ENCODE data around the gene MAP9.

Gene MAP9

DNA sequence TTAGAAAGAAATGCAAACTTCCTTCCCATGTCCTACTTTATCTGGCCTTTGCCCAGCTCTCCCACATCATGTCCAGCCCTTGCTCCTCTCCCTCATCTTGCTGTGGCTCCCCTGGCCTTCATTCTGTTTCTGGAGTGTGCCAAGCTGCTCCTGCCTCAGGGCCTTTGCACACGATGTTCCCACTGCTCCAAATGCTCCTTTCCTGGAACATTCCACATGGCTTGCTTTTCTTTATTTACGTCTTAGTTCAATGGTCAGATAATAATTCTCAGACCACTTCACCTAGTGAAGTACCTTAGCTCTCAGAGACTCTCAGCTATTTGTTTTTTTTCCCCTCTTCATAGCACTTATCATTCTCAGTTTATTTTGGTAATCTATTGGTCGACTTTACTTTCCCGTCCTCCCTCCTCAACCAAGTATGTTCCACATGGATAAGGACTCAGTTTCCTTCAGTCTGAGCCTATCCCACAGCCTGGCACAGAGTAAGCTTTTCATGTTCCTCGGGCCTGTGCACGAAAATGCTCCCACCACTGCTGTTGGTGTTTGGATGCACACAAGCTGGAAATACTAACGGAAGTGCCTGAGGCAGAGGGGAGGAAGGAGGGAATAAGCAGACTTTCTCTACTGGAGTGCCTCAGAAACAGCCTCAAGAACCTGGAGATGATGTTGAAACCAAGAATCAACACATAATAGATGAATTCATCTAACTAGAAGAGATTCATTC, 23.4 kb upstream of the MAP9 start:
- TF ChIP-seq TCF12 (IDR thresholded peaks at IDR 0.05; ENCODE audit: low read depth) (no peak), YY1 (IDR thresholded peaks at IDR 0.05; ENCODE audit: low read depth) (no peak), TAF1 (IDR thresholded peaks at IDR 0.05; ENCODE audit: low read depth) (no peak), NFIC (IDR thresholded peaks at IDR 0.05) (no peak), TEAD4 (IDR thresholded peaks at IDR 0.05) (no peak), EP300 (IDR thresholded peaks at IDR 0.05; ENCODE audit: borderline replicate concordance) (no peak), RAD21 (IDR thresholded peaks at IDR 0.05; ENCODE audit: low read depth) (no peak), FOXM1 (IDR thresholded peaks at IDR 0.05; ENCODE audit: borderline replicate concordance, low read depth) (no peak), ZBTB7A (IDR thresholded peaks at IDR 0.05; ENCODE audit: low read depth) (no peak), EGR1 (IDR thresholded peaks at IDR 0.05) (no peak), CREB1 (IDR thresholded peaks at IDR 0.05; ENCODE audit: low read depth) (no peak), CEBPB (IDR thresholded peaks at IDR 0.05) (no peak)
- TF ChIP-seq, protein P1, sequence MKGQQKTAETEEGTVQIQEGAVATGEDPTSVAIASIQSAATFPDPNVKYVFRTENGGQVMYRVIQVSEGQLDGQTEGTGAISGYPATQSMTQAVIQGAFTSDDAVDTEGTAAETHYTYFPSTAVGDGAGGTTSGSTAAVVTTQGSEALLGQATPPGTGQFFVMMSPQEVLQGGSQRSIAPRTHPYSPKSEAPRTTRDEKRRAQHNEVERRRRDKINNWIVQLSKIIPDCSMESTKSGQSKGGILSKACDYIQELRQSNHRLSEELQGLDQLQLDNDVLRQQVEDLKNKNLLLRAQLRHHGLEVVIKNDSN (IDR thresholded peaks at IDR 0.05) = no peak
- TF ChIP-seq, protein P2, sequence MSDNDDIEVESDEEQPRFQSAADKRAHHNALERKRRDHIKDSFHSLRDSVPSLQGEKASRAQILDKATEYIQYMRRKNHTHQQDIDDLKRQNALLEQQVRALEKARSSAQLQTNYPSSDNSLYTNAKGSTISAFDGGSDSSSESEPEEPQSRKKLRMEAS (IDR thresholded peaks at IDR 0.05) = no peak
- TF ChIP-seq, protein P3, sequence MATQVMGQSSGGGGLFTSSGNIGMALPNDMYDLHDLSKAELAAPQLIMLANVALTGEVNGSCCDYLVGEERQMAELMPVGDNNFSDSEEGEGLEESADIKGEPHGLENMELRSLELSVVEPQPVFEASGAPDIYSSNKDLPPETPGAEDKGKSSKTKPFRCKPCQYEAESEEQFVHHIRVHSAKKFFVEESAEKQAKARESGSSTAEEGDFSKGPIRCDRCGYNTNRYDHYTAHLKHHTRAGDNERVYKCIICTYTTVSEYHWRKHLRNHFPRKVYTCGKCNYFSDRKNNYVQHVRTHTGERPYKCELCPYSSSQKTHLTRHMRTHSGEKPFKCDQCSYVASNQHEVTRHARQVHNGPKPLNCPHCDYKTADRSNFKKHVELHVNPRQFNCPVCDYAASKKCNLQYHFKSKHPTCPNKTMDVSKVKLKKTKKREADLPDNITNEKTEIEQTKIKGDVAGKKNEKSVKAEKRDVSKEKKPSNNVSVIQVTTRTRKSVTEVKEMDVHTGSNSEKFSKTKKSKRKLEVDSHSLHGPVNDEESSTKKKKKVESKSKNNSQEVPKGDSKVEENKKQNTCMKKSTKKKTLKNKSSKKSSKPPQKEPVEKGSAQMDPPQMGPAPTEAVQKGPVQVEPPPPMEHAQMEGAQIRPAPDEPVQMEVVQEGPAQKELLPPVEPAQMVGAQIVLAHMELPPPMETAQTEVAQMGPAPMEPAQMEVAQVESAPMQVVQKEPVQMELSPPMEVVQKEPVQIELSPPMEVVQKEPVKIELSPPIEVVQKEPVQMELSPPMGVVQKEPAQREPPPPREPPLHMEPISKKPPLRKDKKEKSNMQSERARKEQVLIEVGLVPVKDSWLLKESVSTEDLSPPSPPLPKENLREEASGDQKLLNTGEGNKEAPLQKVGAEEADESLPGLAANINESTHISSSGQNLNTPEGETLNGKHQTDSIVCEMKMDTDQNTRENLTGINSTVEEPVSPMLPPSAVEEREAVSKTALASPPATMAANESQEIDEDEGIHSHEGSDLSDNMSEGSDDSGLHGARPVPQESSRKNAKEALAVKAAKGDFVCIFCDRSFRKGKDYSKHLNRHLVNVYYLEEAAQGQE (IDR thresholded peaks at IDR 0.05; ENCODE audit: low read depth) = no peak

DNA sequence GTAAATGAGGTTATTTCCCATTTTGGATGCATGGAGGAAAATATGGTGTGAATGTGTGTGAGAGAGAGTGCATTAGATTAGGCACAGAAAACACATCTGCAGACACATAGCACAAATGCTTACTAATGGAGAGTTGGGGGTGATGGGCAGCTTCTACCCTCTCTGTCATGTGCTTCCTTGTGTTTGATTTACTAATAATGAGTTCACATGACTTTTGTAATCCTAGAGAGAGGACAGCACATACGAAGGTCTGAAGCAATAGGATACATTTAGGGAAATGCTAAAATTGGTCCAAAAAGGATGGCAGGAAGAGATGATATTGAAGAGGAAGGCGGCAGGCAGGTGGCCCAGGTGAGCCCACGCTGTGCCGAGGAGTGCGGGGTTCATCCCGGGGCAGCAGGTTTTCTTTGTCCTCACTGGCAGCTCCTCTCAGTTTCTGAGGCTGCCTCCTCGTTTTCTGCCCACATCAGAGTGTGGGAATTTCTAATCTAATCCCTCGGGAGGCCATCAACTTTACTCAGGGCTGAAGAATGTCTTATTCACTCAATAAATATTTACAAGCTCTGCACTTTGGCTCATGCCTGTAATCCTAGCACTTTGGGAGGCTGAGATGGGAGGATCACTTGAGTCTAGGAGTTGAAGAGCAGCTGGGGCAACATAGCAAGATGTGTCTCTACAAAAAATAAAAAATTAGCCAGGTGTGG, 15.9 kb upstream of the MAP9 start:
- TF ChIP-seq CREB1 (IDR thresholded peaks at IDR 0.05; ENCODE audit: low read depth) (no peak), TAF1 (IDR thresholded peaks at IDR 0.05; ENCODE audit: low read depth) (no peak), YY1 (IDR thresholded peaks at IDR 0.05; ENCODE audit: low read depth) (no peak), EGR1 (IDR thresholded peaks at IDR 0.05) (no peak), EP300 (IDR thresholded peaks at IDR 0.05; ENCODE audit: borderline replicate concordance) (no peak), CEBPB (IDR thresholded peaks at IDR 0.05) (no peak), TEAD4 (IDR thresholded peaks at IDR 0.05) (no peak), TCF12 (IDR thresholded peaks at IDR 0.05; ENCODE audit: low read depth) (no peak)
- TF ChIP-seq, protein P1 (IDR thresholded peaks at IDR 0.05) = no peak
- TF ChIP-seq, protein P2 (IDR thresholded peaks at IDR 0.05) = no peak
- TF ChIP-seq, protein P3 (IDR thresholded peaks at IDR 0.05; ENCODE audit: low read depth) = no peak

DNA sequence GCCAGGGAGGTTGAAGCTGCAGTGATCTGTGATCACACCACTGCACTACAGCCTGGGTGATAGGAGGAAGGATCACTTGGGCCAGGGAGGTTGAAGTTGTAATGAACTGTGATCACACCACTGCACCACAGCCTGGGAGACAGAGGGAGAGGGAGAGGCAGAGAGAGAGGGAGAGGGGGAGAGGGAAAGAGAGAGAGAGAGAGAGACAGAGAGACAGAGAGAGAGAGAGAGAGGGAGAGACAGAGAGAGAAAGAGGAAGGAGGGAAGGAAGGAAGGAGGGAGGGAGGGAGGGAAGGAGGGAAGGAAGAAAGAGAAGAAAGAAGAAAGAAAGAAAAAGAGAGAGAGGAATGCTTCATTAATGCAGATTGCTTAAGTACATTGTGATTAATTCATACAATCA, 15.2 kb upstream of the MAP9 start:
- no peak for TF ChIP-seq EP300 (IDR thresholded peaks at IDR 0.05; ENCODE audit: borderline replicate concordance)
- no peak for TF ChIP-seq RAD21 (IDR thresholded peaks at IDR 0.05; ENCODE audit: low read depth)
- TF ChIP-seq EGR1 (IDR thresholded peaks at IDR 0.05) = no peak
- TF ChIP-seq FOXM1 (IDR thresholded peaks at IDR 0.05; ENCODE audit: borderline replicate concordance, low read depth) = no peak

DNA sequence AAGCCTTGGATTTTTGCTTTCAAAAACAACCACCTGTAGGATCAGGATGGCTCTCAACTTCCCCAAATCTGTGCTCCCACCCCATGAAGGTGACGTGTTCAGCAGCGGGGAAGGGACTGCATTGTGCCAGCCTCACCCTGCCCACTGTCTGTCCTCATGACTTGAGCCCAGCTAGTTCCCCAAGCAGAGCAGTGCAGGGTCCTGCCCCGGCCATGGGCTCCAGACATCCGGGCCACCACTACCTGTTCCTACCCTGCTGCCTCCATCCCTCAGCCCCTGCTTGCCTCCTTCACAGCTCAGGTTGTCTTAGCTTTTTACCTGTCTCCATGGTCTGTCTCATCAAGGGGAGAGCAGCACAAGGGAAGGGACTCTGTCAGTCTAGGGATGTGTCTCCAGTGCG, 11.4 kb upstream of the MAP9 start:
- TF ChIP-seq YY1 (IDR thresholded peaks at IDR 0.05; ENCODE audit: low read depth) (no peak), ZBTB7A (IDR thresholded peaks at IDR 0.05; ENCODE audit: low read depth) (no peak), FOXM1 (IDR thresholded peaks at IDR 0.05; ENCODE audit: borderline replicate concordance, low read depth) (no peak), TAF1 (IDR thresholded peaks at IDR 0.05; ENCODE audit: low read depth) (no peak), RAD21 (IDR thresholded peaks at IDR 0.05; ENCODE audit: low read depth) (no peak)
- TF ChIP-seq, protein P3 (IDR thresholded peaks at IDR 0.05; ENCODE audit: low read depth) = no peak
